ENCODE data around the gene NOP9.
A peak's percentile ranks its signal among the peaks of the same experiment; 100 is the strongest.

Gene NOP9

GRCh38 chr14:24262821-24263733 is 36.6 kb upstream of the NOP9 start, which contains the start of gene TGM1:
Gene TGM1 (minus strand): TSS chr14:24263177. CDS start chr14:24262352, 825 bp downstream.
- DNase-seq (ENCODE audit: low read depth, low spot score), result no peak

GRCh38 chr14:24263848-24264247 is 35.8 kb upstream of the NOP9 start:
- DNase-seq (ENCODE audit: low read depth, low spot score), result no peak

GRCh38 chr14:24264298-24264697 is 35.4 kb upstream of the NOP9 start:
- no peak for DNase-seq (ENCODE audit: low read depth, low spot score)

GRCh38 chr14:24266344-24267244 is 33.1 kb upstream of the NOP9 start:
- no peak for DNase-seq (ENCODE audit: low read depth, low spot score)

GRCh38 chr14:24267516-24267915 is 32.1 kb upstream of the NOP9 start:
- DNase-seq (ENCODE audit: low read depth, low spot score), result no peak

- no peak for DNase-seq (ENCODE audit: low read depth, low spot score)
Measured at GRCh38 chr14:24268225-24268624, 31.4 kb upstream of the NOP9 start.

- no peak for DNase-seq (ENCODE audit: low read depth, low spot score)
Measured at GRCh38 chr14:24269368-24269767, 30.3 kb upstream of the NOP9 start.

GRCh38 chr14:24269910-24270536 is 29.6 kb upstream of the NOP9 start:
- no peak for DNase-seq (ENCODE audit: low read depth, low spot score)

- DNase-seq (ENCODE audit: low read depth, low spot score), result no peak
Measured at GRCh38 chr14:24270537-24271133, 29.0 kb upstream of the NOP9 start.

GRCh38 chr14:24271134-24271833 is 28.4 kb upstream of the NOP9 start, which contains the start of gene RABGGTA:
Gene RABGGTA (minus strand): TSS chr14:24271597. CDS start chr14:24271115, 482 bp downstream.
- peak; percentile 80 for DNase-seq (ENCODE audit: low read depth, low spot score)

- DNase-seq (ENCODE audit: low read depth, low spot score), result no peak
Measured at GRCh38 chr14:24271834-24272263, 27.8 kb upstream of the NOP9 start.

- no peak for DNase-seq (ENCODE audit: low read depth, low spot score)
Measured at GRCh38 chr14:24272467-24272866, 27.2 kb upstream of the NOP9 start.

GRCh38 chr14:24273422-24273998 is 26.1 kb upstream of the NOP9 start:
- DNase-seq (ENCODE audit: low read depth, low spot score), result no peak

GRCh38 chr14:24274101-24274543 is 25.5 kb upstream of the NOP9 start:
- peak; percentile 20 for DNase-seq (ENCODE audit: low read depth, low spot score)

GRCh38 chr14:24277071-24277470 is 22.6 kb upstream of the NOP9 start:
- no peak for DNase-seq (ENCODE audit: low read depth, low spot score)

GRCh38 chr14:24277606-24278321 is 21.9 kb upstream of the NOP9 start:
- no peak for DNase-seq (ENCODE audit: low read depth, low spot score)

- no peak for DNase-seq (ENCODE audit: low read depth, low spot score)
Measured at GRCh38 chr14:24278424-24278823, 21.2 kb upstream of the NOP9 start.

GRCh38 chr14:24279301-24280186 is 20.1 kb upstream of the NOP9 start:
- DNase-seq (ENCODE audit: low read depth, low spot score), result no peak
